Kasumi-1 (cell line): ENCODE measurements around the gene LRRN4.
"Not testable (repeated sequence)": the region's sequence is repeated elsewhere in the genome, so short reads cannot be mapped to it uniquely, and the experiment has no call there.

Source experiments
- DNase-seq, 2 experiments: peaks; one replicate each; lab custom pipeline; 2025; lab: John Stamatoyannopoulos, UW

The LRRN4 gene

GRCh38 chr20:6058684-6059295, 4.9 kb upstream of the LRRN4 start:
- no peak for DNase-seq

GRCh38 chr20:6057691-6058090, 3.8 kb upstream of the LRRN4 start:
- DNase-seq: peak; percentile 30 to 41

- DNase-seq: no peak
Measured at GRCh38 chr20:6057139-6057538, 3.3 kb upstream of the LRRN4 start.

- DNase-seq: no peak
Measured at GRCh38 chr20:6055981-6056569, 2.2 kb upstream of the LRRN4 start.

GRCh38 chr20:6055161-6055783, 1.4 kb upstream of the LRRN4 start:
- no peak for DNase-seq

GRCh38 chr20:6054689-6055051, 810 bp upstream of the LRRN4 start:
- not testable (repeated sequence) for DNase-seq

- no peak for DNase-seq
Measured at GRCh38 chr20:6053064-6053775, 640 bp downstream of the LRRN4 start.

- DNase-seq: peak; percentile 14 to 33
Measured at GRCh38 chr20:6051505-6051904, 2.4 kb downstream of the LRRN4 start.

- no peak for DNase-seq
Measured at GRCh38 chr20:6048391-6048790, 5.5 kb downstream of the LRRN4 start.

GRCh38 chr20:6046432-6046831, 7.4 kb downstream of the LRRN4 start:
- no peak for DNase-seq

GRCh38 chr20:6045566-6045965, 8.3 kb downstream of the LRRN4 start:
- DNase-seq: no peak

- no peak for DNase-seq
Measured at GRCh38 chr20:6044115-6044514, 9.7 kb downstream of the LRRN4 start.

GRCh38 chr20:6041808-6042265, 12.0 kb downstream of the LRRN4 start:
- DNase-seq: no peak

- no peak for DNase-seq
Measured at GRCh38 chr20:6040958-6041807, 12.7 kb downstream of the LRRN4 start.

GRCh38 chr20:6040540-6040939, 13.3 kb downstream of the LRRN4 start:
- DNase-seq: no peak

GRCh38 chr20:6039766-6040165, 14.1 kb downstream of the LRRN4 start:
- no peak for DNase-seq

GRCh38 chr20:6038256-6038655, 15.6 kb downstream of the LRRN4 start:
- DNase-seq: no peak

GRCh38 chr20:6037082-6037481, 16.8 kb downstream of the LRRN4 start:
- no peak for DNase-seq

GRCh38 chr20:6036213-6036612, 17.6 kb downstream of the LRRN4 start:
- DNase-seq: no peak

- DNase-seq: peak; percentile 33 to 45
Measured at GRCh38 chr20:6034134-6034969, 19.5 kb downstream of the LRRN4 start.

- DNase-seq: not testable (repeated sequence)
Measured at GRCh38 chr20:6032907-6033306, 21.0 kb downstream of the LRRN4 start.
